ENCODE measurements around the gene MYO5A.
A peak's percentile ranks its signal among the peaks of the same experiment; 100 is the strongest.
"Not testable (repeated sequence)": the region's sequence is repeated elsewhere in the genome, so short reads cannot be mapped to it uniquely, and the experiment has no call there.

The MYO5A gene

GRCh38 chr15:52463638-52464037 lies 65.0 kb downstream of the MYO5A start:
- DNase-seq (ENCODE audit: low read depth), result no peak

- no peak for DNase-seq (ENCODE audit: low read depth)
Observed at GRCh38 chr15:52462806-52463360, 65.8 kb downstream of the MYO5A start.

DNA sequence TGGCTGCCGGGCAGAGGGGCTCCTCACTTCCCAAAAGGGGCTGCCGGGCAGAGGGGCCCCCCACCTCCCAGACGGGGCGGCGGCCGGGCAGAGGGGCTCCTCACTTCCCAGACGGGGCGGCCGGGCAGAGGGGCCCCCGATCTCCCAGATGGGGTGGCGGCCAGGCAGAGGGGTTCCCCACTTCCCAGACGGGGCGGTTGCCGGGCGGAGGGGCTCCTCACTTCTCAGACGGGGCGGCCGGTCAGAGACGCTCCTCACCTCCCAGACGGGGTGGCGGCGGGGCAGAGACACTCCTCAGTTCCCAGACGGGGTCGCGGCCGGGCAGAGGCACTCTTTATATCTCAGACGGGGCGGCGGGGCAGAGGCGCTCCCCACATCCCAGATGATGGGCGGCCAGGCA lies 69.0 kb downstream of the MYO5A start:
- not testable (repeated sequence) for DNase-seq (ENCODE audit: low read depth)

DNA sequence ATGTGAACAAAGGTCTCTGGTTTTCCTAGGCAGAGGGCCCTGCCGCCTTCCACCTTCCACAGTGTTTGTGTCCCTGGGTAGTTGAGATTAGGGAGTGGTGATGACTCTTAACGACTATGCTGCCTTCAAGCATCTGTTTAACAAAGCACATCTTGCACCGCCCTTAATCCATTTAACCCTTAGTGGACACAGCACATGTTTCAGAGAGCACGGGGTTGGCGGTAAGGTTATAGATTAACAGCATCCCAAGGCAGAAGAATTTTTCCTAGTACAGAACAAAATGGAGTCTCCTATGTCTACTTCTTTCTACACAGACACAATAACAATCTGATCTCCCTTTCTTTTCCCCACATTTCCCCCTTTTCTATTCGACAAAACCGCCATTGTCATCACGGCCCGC lies 69.4 kb downstream of the MYO5A start:
- DNase-seq (ENCODE audit: low read depth), result not testable (repeated sequence)

DNA sequence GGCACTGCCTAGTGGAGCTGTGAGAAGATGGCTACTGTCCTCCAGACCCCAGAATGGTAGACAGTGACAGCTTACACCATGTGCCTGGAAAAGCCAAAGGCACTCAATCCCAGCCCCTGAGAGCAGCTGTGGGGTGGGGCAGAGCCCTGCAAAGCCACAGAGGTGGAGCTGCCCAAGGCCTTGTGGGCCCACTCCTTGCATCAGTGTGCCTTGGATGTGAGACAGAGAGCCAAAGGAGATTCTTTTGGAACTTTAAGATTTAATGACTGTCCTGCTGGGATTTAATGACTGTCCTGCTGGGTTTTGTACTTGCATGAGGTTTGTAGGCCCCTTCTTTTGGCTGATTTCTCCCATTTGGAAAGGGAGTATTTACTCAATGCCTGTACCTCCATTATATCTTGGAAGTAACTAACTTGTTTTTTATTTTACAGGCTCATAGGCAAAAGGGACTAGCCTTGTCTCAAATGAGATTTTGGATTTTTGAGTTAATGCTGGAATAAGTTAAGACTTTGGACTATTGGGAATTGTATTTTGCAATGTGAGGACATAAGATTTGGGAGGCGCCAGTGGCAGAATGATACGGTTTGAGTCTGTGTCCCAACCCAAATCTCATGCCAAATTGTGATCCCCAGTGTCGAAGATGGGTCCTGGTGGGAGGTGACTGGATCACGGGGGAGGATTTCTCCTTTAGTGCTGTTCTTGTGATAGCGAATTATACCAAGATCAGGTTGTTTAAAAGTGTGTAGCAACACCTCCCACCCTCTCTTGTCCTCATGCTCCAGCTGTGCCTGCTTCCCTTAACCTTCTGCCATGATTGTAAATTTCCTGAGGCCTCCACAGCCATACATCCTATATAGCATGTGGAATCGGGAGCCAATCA lies 80.4 kb downstream of the MYO5A start:
- no peak for DNase-seq (ENCODE audit: low read depth)

GRCh38 chr15:52445954-52446353 lies 82.7 kb downstream of the MYO5A start:
- DNase-seq (ENCODE audit: low read depth), result no peak

GRCh38 chr15:52445553-52445952 lies 83.1 kb downstream of the MYO5A start:
- no peak for DNase-seq (ENCODE audit: low read depth)

GRCh38 chr15:52443205-52443604 lies 85.5 kb downstream of the MYO5A start:
- not testable (repeated sequence) for DNase-seq (ENCODE audit: low read depth)

DNA sequence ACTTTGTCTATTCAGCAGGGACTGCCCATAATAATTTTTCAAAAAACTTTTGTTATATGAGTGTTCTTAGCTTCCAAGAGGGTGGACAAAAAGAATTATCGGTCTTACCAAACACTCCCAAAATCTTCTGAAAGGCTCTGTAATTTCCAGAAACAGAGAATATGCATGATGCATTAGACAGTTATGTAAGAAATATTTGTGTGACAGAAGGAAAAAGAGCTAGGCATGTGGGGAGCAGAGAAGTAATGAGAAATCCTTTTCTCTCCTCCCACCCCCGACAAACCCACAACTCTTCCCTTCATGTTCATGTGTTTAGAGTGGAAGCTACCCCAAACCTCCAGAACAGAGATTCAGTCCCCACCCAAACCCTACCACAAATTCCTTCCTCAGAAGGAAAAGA lies 86.8 kb downstream of the MYO5A start:
- no peak for DNase-seq (ENCODE audit: low read depth)

- no peak for DNase-seq (ENCODE audit: low read depth)
Observed at GRCh38 chr15:52440946-52441345, 87.7 kb downstream of the MYO5A start.

- no peak for DNase-seq (ENCODE audit: low read depth)
Observed at GRCh38 chr15:52440414-52440813, 88.3 kb downstream of the MYO5A start.

- DNase-seq (ENCODE audit: low read depth), result no peak
Observed at GRCh38 chr15:52439470-52439869, 89.2 kb downstream of the MYO5A start.

- DNase-seq (ENCODE audit: low read depth), result not testable (repeated sequence)
Observed at GRCh38 chr15:52439042-52439441, 89.6 kb downstream of the MYO5A start.

- DNase-seq (ENCODE audit: low read depth), result peak; percentile 68
Observed at GRCh38 chr15:52438047-52438446, 90.6 kb downstream of the MYO5A start.

DNA sequence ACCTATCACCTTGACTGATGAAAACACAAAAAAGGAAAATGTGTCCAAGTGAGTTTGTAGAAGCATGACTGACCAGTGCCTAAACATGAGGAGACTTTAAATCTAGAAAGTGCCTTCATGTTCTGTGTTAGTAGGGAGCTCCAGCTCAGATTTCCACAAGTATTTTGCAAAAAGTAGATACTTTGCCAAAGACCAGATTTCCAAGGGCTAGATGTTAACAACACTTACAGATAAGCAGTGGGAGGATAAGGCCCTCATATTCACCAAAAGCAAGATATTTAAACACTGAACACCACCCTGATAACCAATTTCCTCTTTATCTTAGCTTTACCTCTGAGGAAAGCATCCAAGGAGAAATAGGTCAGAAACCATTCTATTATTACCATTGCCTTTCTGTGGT lies 91.0 kb downstream of the MYO5A start:
- no peak for DNase-seq (ENCODE audit: low read depth)

GRCh38 chr15:52436981-52437380 lies 91.7 kb downstream of the MYO5A start:
- no peak for DNase-seq (ENCODE audit: low read depth)

DNA sequence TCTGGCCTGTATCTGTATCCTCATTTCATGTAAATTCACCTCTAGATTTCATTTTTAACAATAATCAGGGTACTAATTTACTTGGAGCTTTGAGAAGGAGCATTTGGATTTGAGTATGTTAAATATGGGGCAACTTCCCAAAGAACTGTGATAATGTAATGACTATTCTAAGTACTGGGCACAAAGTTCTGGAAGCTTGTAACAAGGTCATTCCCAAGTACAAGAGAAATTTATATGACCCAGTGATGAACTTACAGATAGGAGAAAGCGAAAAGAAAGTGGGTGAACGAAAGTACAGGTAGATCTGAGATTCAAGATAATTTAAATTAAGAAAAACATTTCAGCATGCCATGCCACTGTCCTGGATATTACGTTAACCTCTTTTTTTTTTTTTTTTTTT lies 93.8 kb downstream of the MYO5A start:
- DNase-seq (ENCODE audit: low read depth), result no peak

- no peak for DNase-seq (ENCODE audit: low read depth)
Observed at GRCh38 chr15:52428297-52428696, 100.4 kb downstream of the MYO5A start.

GRCh38 chr15:52427804-52428203 lies 100.9 kb downstream of the MYO5A start:
- no peak for DNase-seq (ENCODE audit: low read depth)

- DNase-seq (ENCODE audit: low read depth), result no peak
Observed at GRCh38 chr15:52424856-52425431, 103.7 kb downstream of the MYO5A start.

DNA sequence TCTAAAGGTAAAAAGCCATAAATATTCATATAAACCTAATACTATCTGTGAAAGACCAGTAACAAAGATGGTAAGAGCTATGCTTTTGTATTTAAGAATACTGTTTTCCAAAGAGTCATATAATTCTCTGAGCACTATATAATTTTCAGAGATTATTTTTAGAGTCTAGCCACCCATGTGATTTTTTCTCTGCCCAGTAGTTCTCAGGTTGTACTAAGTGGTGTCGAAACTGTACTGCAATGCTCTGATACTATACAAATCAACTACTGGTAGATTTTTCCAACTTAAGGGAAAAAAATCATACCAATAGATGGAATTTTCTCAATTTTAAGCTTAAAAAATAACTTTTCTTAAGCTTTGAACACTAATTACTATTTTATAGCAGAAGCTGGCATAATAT lies 104.8 kb downstream of the MYO5A start:
- DNase-seq (ENCODE audit: low read depth), result no peak

DNA sequence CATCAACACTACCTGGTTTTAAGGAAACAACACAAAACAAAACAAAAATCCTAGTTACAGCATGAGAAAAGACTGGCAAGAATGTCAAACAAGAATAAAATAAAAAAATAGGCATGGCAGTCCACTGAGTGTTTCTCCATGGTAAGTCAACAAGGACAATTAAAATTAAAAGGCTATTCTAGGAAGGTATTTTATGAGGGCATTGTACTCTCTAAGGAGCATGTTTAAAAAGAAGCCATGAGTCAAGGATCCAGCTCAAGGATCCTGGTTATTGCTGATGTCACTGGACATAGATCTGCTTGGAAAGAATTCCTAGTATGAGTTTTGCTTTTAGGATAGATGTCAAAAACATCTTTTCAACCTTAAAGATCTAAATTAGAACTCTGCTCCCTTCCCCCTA lies 106.7 kb downstream of the MYO5A start:
- no peak for DNase-seq (ENCODE audit: low read depth)

- DNase-seq (ENCODE audit: low read depth), result no peak
Observed at GRCh38 chr15:52421029-52421428, 107.7 kb downstream of the MYO5A start.

All from CMK (cell line).